H7 (cell line): ENCODE measurements around the gene PBX3. TPM values are rescaled to one million over a fixed set of nuclear protein-coding genes. Genes with fewer than 3 reads are reported as not detected.

Source experiments
- DNase-seq: peaks from one replicate; pipeline ENCODE4 v3.0.0; 2012
- H3K27me3 ChIP-seq: 2 replicates; pipeline ENCODE4 v1.6.0; 2011; ENCODE audit warnings: mild to moderate bottlenecking, low read length; ENCODE audit not compliant: control insufficient read depth, insufficient read depth
- H3K36me3 ChIP-seq: replicated peaks from 2 replicates; pipeline ENCODE4 v1.5.1; 2011; ENCODE audit warnings: low read length; ENCODE audit not compliant: control insufficient read depth, insufficient read depth
- H3K4me3 ChIP-seq: 2 replicates; pipeline ENCODE4 v1.5.1; 2011; ENCODE audit warnings: low read depth, mild to moderate bottlenecking, control low read depth, low read length, moderate library complexity; ENCODE audit not compliant: insufficient read depth
- total RNA-seq: library from RNA; depleted of rRNA; stranded (reverse); fragments of >200 nt; shearing (Covaris generic); gene quantifications from 2 replicates; pipeline ENCODE4 v1.2.3, GENCODE V29; 2014

PBX3 gene
- total RNA-seq, 1 experiment from 2014 or later: 46.9 TPM

- DNase-seq: peak; percentile 36
- no peaks in the 10 kb centered on the region for H3K36me3 ChIP-seq
- H3K4me3 ChIP-seq: no peak overlapping the region
- H3K27me3 ChIP-seq: no peaks in the 10 kb centered on the region
Observed at GRCh38 chr9:125985998-125986655, 239.0 kb downstream of the PBX3 start.

GRCh38 chr9:125986966-125987365 lies 239.8 kb downstream of the PBX3 start:
- no peaks in the 10 kb centered on the region for H3K27me3 ChIP-seq
- DNase-seq: no peak
- no peaks in the 10 kb centered on the region for H3K36me3 ChIP-seq
- H3K4me3 ChIP-seq: no peak overlapping the region

GRCh38 chr9:125987420-125987819 lies 240.2 kb downstream of the PBX3 start:
- H3K27me3 ChIP-seq: no peaks in the 10 kb centered on the region
- no peak for DNase-seq
- H3K36me3 ChIP-seq: no peaks in the 10 kb centered on the region
- no peak overlapping the region for H3K4me3 ChIP-seq

- Histone ChIP-seq H3K36me3 (no peaks in the 10 kb centered on the region), H3K27me3 (no peaks in the 10 kb centered on the region), H3K4me3 (no peak overlapping the region)
- peak; percentile 40 for DNase-seq
Observed at GRCh38 chr9:125988479-125989050, 241.4 kb downstream of the PBX3 start.

GRCh38 chr9:125989090-125989501 lies 241.9 kb downstream of the PBX3 start:
- Histone ChIP-seq H3K36me3 (no peaks in the 10 kb centered on the region), H3K27me3 (no peaks in the 10 kb centered on the region), H3K4me3 (no peak overlapping the region)
- peak; percentile 59 for DNase-seq

GRCh38 chr9:125989524-125990180 lies 242.5 kb downstream of the PBX3 start:
- no peaks in the 10 kb centered on the region for H3K27me3 ChIP-seq
- H3K4me3 ChIP-seq: no peak overlapping the region
- peak; percentile 44 for DNase-seq
- H3K36me3 ChIP-seq: no peaks in the 10 kb centered on the region

GRCh38 chr9:125990186-125990792 lies 243.1 kb downstream of the PBX3 start:
- H3K4me3 ChIP-seq: no peak overlapping the region
- no peaks in the 10 kb centered on the region for H3K27me3 ChIP-seq
- no peak for DNase-seq
- no peaks in the 10 kb centered on the region for H3K36me3 ChIP-seq

GRCh38 chr9:125990793-125991220 lies 243.6 kb downstream of the PBX3 start:
- DNase-seq: peak; percentile 47
- Histone ChIP-seq H3K36me3 (no peaks in the 10 kb centered on the region), H3K4me3 (no peak overlapping the region), H3K27me3 (no peaks in the 10 kb centered on the region)

GRCh38 chr9:125991886-125992529 lies 244.8 kb downstream of the PBX3 start:
- no peaks in the 10 kb centered on the region for H3K27me3 ChIP-seq
- peak; percentile 36 for DNase-seq
- H3K36me3 ChIP-seq: no peaks in the 10 kb centered on the region
- no peak overlapping the region for H3K4me3 ChIP-seq

- H3K4me3 ChIP-seq: no peak overlapping the region
- peak; percentile 46 for DNase-seq
- H3K27me3 ChIP-seq: no peaks in the 10 kb centered on the region
- no peaks in the 10 kb centered on the region for H3K36me3 ChIP-seq
Observed at GRCh38 chr9:125992557-125992956, 245.4 kb downstream of the PBX3 start.

- no peaks in the 10 kb centered on the region for H3K27me3 ChIP-seq
- no peak for DNase-seq
- H3K36me3 ChIP-seq: no peaks in the 10 kb centered on the region
- no peak overlapping the region for H3K4me3 ChIP-seq
Observed at GRCh38 chr9:125993466-125993865, 246.3 kb downstream of the PBX3 start.

GRCh38 chr9:125994066-125994943 lies 247.1 kb downstream of the PBX3 start:
- DNase-seq: peak; percentile 36
- H3K27me3 ChIP-seq: no peaks in the 10 kb centered on the region
- H3K36me3 ChIP-seq: no peaks in the 10 kb centered on the region
- no peak overlapping the region for H3K4me3 ChIP-seq

- no peaks in the 10 kb centered on the region for H3K36me3 ChIP-seq
Observed at GRCh38 chr9:125995006-125995405, 247.8 kb downstream of the PBX3 start.

GRCh38 chr9:125995706-125996105 lies 248.5 kb downstream of the PBX3 start:
- no peaks in the 10 kb centered on the region for H3K27me3 ChIP-seq
- no peak for DNase-seq
- no peak overlapping the region for H3K4me3 ChIP-seq
- no peaks in the 10 kb centered on the region for H3K36me3 ChIP-seq

More at GRCh38 chr9:125995006-125995405, 247.8 kb downstream of the PBX3 start:
- no peak for DNase-seq
- H3K4me3 ChIP-seq: no peak overlapping the region
- H3K27me3 ChIP-seq: no peaks in the 10 kb centered on the region
